Left hindlimb (tissue), 1 donor: ENCODE data around the gene TAPBPL.

Experiments
- DNase-seq: peaks from one replicate; pipeline ENCODE4 v3.0.0-alpha.2; 2018

TAPBPL gene

DNA sequence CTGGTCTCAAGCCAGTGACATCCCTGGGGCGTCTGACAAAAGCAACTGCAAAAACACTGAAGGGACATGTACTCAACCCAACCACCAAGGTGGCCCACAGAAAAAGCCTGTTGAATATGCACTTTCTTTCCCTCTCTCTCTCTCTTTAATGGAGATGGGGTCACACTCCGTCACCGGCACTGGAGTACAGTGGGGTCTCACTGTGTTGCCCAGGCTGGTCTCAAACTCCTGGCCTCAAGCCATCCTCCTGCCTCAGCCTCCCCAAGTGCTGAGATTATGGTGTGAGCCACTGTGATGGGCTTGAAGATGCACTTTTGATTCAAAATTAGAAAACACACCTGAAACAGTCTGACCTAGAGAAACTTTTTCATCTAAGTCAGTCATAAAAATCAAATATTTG is 14.3 kb upstream of the TAPBPL start:
- DNase-seq = no peak

DNA sequence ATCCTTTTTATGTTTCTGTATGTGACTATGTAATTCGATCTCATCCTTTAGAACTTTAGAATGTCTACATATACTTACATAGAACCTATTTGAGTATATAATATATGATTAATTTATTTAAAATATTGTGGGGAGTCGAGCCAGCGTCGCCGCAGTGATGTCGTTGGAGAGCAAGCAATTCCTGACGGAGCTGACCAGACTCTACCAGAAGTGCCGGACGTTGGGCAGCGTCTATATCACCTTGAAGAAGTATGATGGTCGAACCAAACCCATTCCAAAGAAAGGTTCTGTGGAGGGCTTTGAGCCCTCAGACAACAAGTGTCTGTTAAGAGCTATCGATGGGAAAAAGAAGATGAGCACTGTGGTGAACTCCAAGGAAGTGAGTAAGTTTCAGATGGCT is 13.5 kb upstream of the TAPBPL start:
- no peak for DNase-seq

DNA sequence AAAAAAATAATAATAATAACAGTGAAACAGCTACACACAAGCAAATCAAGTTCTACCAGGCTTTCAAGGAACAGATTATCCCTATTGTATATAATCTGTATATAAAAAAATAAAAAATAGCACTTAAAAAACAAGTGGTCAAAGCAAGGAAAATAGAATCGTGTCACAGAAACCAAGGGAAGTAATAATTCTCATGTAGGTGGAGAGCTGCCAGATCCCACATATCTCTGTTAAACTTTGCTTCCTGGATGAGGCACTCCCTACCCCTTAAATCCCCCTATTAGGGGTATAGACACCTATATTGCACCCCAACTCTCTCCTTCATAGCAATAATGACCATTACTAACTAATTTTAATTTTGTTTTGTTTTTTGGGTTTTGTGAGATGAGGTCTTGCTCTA is 11.5 kb upstream of the TAPBPL start:
- no peak for DNase-seq

DNA sequence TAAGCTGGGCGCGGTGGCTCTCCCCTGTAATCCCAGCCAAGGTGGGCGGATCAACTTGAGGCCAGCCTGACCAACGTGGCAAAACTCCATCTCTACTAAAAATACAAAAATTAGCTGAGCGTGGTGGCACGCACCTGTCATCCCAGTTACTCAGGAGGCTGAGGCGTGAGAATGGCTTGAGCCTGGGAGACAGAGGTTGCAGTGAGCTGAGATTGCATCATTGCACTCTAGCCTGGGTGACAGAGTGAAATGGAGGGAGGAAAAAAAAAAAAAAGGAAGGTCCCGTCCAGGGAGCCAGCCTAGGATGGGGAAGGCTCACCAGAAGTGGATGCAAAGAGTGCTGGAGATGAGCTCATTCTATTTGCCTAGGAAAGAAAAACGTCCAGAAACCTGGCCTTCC is 9.0 kb upstream of the TAPBPL start:
- DNase-seq = no peak

DNA sequence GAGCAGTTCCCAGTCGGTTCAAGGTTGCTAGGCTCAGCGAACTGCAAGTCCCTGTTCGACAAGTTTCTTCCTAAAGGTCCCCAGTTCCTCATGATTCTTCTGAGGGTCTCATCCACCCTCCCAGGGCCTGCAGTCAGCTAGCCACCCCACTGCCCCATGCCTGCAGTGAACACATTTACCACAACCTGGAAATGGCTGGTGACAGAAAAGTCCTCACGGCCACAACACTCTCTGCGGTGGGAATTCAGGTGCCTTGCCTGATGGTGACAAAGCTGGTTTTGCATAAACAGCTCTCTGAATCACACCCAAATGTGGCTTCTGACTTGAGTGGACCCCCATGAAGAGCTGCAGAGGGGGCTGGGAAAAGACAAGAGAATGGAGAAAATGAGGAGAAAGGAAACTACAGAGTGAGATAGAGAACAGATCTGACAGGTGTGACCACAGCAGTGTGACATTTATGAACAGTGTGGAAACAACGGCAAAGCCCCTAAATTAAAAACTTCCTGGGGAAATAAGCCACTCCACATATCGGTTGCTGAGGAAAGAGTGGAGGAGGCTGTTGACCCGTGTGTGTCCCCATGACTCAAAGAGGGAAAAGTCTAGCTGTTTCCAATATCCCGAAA is 8.4 kb upstream of the TAPBPL start:
- DNase-seq = no peak

DNA sequence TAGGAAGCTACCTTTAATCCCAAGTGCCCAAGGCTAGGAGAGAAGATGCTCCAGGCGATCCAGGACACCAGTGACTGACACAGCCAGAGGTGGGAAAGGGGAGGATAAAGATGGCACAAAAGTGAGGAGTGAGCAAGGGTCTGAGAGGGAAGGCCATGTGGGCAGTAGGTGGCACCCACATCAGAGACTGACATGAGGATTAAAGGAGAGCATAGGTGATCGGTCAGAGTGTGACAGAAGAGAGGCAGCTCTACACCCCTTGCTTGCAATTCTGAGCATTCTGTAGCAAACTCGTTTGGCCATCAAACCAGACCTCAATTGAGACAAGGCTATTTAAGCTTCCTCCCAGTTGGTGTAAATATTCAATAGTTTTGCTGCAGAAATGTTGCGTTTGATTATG is 7.8 kb upstream of the TAPBPL start:
- DNase-seq = no peak

DNA sequence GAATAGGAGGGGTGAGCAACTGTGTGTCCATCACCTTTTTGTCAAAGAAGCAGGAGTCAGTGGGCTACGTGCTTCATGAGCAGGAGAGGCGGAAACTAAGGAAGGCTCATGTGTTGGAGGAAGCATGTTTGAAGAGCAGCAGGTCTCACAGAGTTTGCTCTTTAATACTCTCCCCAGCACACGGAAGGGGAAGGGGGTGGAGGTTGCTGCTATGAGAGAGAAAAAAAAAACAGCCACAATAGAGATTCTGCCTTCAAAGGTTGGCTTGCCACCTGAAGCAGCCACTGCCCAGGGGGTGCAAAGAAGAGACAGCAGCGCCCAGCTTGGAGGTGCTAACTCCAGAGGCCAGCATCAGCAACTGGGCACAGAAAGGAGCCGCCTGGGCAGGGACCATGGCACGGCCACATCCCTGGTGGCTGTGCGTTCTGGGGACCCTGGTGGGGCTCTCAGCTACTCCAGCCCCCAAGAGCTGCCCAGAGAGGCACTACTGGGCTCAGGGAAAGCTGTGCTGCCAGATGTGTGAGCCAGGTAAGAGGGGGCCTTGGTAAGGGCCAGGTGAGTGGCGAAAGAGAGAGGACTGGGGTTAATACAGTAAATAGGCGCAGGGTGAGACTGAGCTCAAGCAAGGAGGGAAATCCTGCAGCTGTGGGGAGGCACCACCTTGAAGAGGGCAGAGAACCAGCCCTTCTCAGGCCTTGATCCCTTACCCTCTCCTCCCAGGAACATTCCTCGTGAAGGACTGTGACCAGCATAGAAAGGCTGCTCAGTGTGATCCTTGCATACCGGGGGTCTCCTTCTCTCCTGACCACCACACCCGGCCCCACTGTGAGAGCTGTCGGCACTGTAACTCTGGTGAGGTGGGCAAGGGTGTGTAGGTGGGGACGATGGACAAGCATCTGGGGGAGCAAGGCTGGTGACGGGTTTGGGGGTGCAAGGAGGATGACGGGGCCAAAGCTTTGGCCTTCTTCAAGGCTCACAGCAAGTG is 6.8 kb upstream of the TAPBPL start, which contains the start of gene CD27:
Gene CD27 (plus strand): TSS at position 252 of the 985 bp plus-strand sequence. CDS start 141 bp downstream, at position 393.
- no peak for DNase-seq

DNA sequence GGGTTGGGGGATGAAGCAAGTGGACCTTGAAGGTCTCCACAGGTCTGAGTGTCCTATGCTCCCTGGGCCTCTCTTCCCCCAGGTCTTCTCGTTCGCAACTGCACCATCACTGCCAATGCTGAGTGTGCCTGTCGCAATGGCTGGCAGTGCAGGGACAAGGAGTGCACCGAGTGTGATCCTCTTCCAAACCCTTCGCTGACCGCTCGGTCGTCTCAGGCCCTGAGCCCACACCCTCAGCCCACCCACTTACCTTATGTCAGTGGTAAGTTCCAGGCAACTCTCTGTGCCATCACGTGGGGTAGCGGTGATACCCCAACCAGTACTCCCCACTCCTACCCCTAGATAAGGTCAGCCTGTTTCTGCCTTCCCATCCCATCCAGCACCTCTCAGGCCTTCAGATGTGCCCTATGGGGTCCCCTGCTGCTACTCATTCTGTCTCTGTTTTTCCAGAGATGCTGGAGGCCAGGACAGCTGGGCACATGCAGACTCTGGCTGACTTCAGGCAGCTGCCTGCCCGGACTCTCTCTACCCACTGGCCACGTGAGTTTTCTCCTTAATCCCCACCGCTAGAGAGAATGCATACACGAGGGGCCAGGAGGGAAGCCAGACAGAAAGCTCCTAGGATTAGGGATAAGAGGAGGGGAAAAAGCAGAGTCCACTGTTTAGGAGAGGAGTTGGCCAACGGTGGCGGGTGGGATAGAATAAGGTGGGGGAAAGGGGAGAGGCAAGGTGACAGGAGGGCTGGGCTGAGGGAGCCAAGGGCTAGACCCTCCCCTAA is 1.6 kb upstream of the TAPBPL start:
- DNase-seq = no peak

DNA sequence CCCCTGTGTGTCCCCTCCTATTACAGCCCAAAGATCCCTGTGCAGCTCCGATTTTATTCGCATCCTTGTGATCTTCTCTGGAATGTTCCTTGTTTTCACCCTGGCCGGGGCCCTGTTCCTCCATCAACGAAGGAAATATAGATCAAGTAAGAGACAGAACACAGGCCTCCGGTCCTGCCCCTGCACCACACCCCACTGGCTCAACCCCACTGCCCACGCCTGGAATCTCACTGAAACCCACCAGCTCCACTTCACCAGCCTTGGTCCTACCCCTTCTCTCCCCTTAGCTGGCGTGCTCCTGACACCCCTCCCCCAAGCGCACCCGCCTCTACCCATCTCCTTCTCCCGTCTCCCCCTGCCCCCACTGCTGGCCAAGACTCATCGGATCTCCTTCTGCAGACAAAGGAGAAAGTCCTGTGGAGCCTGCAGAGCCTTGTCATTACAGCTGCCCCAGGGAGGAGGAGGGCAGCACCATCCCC is 934 bp upstream of the TAPBPL start:
- DNase-seq = no peak

DNA sequence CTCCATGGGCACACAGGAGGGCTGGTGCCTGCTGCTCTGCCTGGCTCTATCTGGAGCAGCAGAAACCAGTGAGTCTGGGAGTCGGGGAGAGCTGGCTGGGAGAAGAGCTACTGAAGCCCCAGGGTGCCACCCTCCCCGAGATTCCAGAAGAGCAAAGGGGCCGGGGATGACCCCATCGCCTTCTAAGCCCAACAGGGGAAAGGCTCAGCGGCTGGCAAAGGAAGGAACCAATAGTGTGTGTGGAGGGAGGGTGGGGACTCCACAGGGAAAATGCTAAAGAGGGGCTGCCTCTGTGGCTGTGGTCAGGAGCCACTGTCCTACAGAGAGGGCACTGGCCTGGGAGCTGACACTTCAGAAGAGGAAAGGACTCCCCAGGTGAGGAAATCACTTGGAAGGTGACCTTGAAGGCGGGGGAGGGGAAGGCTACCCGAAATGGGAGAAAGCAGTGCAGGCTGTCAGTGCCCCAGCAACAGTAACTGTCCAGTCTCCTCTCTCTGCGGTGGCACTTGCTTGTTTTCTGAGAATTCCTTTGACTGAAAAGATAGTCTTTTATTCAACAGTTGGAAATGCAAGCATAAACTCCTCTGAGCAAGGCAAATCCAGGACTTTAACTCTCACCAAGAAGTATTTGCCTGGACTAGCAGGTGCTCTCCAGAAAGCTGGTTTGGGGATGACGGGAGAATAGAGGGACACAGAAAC is 552 bp downstream of the TAPBPL start:
- peak; percentile 39 for DNase-seq

DNA sequence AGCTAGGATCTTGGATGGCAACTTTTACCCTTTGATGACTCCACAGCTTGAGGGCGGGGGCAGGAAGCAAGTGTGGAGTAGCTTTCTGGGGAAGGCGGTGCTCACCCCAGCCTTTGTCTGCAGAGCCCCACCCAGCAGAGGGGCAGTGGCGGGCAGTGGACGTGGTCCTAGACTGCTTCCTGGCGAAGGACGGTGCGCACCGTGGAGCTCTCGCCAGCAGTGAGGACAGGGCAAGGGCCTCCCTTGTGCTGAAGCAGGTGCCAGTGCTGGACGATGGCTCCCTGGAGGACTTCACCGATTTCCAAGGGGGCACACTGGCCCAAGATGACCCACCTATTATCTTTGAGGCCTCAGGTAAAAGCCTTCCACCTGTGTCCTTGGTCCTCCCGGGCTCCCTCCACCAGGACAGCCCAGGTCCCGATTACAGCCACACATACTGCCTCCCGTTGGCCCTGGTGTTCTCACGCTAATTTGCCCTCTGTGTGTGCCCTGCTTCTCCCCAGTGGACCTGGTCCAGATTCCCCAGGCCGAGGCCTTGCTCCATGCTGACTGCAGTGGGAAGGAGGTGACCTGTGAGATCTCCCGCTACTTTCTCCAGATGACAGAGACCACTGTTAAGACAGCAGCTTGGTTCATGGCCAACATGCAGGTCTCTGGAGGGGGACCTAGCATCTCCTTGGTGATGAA is 1.2 kb downstream of the TAPBPL start:
- DNase-seq = no peak

DNA sequence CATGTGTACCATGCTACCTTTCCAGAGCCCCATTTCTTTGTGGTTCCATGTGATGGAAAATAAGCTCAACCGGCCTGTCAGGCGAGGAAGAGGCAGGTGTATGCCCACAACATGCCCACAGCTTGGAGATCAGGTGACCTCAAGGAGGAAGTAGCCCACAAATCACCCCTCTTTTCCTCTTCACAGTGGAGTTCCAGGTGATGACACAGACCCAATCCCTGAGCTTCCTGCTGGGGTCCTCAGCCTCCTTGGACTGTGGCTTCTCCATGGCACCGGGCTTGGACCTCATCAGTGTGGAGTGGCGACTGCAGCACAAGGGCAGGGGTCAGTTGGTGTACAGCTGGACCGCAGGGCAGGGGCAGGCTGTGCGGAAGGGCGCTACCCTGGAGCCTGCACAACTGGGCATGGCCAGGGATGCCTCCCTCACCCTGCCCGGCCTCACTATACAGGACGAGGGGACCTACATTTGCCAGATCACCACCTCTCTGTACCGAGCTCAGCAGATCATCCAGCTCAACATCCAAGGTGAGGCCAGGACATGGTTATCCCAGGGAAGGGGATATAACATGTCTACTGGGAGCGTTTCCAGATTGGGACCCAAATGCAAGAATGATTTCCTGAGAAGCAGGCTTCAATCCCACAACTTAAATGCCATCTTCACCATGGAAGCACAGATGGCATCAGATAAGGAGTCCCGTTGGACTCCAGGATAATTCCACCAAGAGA is 5.5 kb downstream of the TAPBPL start:
- no peak for DNase-seq

DNA sequence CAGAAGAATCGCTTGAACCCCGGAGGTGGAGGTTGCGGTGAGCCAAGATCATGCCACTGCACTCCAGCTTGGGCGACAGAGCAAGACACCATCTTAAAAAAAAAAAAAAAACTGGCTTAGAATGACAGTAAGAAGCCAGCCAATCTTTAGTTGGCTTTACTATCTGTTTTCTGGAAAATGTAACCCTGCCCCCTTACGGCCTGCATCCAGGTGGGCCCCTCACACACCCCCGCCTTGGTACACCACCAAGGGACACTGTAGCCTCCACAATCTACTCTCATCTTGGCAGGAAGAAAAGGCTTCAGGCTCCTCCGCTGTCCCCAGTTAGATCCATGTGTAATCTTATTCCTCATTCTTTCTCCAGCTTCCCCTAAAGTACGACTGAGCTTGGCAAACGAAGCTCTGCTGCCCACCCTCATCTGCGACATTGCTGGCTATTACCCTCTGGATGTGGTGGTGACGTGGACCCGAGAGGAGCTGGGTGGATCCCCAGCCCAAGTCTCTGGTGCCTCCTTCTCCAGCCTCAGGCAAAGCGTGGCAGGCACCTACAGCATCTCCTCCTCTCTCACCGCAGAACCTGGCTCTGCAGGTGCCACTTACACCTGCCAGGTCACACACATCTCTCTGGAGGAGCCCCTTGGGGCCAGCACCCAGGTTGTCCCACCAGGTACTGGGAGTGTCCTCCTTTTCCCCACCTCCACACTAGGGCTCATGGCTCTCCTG is 6.6 kb downstream of the TAPBPL start:
- DNase-seq = no peak

DNA sequence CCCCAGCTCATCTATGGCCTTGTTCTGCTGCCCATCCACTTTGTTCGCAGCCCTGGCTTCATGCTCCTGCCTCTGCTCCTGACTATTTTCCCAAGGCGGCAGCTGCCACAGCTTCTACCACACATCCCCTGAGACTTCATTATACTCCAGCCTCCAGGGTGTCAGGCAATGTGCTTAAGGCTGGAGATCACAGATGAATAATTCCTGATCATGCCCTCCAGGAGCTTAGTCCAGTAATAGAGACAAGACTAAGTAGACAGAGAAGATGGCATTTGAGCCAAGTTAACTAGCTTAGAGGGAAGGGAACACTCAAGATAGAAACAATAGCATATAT is 7.1 kb downstream of the TAPBPL start:
- no peak for DNase-seq

DNA sequence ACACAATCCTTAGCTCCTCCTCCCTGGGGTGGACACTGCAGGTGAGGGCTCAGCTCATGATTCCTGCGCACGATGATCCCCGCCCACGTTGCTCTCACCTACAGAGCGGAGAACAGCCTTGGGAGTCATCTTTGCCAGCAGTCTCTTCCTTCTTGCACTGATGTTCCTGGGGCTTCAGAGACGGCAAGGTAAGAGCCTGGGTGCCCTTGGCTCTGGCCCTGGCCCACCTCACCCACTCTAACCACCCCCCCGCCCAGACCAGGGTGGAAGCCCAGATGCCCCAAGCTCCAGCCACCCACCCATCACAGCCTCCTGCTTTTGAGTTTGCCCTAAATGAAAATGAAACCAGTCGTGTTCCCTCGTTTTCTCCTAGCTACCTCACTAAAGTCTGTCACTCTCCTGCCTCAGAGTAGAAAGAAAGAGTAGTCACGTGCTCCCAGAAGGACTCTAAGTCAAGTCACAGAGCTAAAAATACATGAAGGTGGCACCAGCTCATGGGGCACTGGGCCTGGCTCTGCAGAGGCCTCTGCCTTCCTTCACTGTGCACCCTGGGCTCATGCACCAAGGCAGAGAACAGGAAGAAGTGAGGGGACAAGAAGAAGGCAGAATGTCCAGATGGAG is 9.0 kb downstream of the TAPBPL start:
- DNase-seq = no peak

DNA sequence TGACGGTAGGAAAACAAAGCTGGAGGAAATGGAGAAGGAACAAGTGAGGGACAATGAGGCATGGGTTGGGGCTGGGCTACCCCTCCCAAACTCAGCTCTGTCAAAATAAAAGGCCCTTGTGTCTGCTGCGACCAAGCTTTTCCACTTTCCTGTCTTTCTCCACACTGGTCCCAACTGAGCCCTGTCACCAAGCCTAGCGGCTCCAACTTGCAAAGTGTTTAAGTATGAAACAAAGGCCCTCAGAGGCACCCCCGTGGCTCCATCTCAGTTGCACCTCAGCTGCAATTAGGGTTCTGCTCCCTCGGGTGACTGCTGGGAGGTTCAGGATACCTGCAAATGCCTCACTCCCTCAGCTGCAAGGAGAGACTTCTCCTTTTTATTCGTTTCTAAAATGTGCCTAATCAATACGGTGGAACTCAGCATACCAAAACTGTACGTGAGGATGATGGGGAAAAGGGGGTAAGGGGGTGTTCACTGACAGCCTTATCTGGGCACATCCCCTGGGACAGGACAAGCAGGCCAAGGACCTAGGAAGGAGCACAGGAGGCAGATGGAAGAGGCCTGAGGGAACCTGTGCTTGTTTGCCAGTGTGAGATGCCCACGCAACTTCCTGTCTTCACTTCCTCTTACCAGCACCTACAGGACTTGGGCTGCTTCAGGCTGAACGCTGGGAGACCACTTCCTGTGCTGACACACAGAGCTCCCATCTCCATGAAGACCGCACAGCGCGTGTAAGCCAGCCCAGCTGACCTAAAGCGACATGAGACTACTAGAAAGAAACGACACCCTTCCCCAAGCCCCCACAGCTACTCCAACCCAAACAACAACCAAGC is 9.8 kb downstream of the TAPBPL start:
- no peak for DNase-seq

DNA sequence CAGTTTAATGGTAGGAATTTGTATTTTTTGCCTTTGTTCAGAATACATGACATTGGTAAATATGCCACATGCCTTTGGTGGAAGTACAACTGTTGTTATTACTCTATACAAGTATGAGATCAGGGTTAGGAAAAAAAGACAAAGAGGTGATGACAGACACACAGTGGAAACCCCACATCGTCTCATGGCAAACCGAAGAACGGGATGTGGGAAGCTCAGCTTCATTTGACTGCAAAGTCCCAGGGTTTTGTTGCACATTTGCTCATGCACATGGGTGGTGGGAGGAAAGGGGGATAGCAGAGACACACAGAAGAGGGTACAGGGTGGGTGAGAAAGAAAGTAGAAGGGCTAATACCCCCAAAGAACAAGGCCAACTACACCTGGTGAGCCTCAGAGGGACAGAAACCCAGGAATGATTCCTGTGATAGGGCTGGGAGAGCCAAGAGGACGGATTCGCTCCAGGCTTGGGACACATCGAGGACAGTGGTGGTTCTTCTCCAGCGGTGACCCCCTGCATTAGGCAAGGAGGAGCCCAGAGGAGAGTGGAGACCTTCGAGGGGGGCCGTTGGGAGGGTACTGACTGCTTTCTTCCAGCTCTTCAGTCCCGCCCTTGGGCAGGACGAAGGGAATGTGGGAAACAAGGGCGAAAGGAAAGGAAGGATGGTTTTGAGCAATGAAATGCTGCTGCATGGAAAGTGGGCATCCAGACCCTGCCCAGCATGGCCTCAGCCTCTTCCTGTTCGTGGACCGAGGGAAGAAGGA is 10.6 kb downstream of the TAPBPL start:
- no peak for DNase-seq

DNA sequence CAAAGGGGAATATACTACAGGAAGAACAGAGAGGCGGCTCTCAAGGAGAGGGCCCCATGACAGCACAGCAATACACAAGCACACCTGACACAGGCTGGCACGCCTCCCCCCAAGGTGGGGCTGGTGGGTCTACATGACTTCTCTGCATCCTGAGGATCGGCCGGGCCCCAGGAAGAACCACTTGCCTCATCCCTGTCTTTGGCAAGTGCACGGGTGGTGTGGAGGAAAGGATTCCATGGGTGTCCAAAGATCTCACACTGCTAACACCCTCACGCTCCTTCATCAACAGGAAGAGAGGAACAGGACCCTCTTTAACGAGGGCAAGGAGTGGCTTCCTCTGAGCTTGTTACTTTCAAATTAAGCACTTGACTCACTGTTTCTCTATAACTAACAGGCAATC is 11.4 kb downstream of the TAPBPL start:
- no peak for DNase-seq

DNA sequence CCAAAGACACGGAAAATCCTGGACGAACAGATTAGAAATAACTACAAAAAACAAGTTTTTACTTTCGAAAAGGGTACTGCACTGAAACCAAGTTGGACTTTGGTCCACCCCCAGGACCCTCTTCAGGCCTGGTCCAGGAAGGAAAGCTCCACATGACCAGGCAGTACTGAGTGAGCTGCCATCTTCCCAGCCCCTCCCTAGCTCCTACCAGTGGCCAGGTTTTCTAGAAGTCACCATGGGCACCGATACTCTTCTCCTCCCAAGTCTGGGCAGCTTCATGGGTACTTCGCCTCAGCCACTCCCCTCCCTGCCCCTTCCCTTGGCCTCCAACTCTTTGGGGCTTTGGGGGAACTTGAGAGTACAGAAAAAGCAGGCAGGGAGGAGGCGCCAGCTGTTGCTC is 12.0 kb downstream of the TAPBPL start:
- DNase-seq = no peak
